ENCODE measurements around the gene PIK3AP1. TPM values are rescaled to one million over a fixed set of nuclear protein-coding genes. Genes with fewer than 3 reads are reported as not detected.

PIK3AP1 gene
- total RNA-seq, 1 experiment from 2014 or later = 1.7 TPM

- H3K27ac ChIP-seq (ENCODE audit: insufficient read length, low read depth, low read length) = no peak overlapping the region
- no peaks in the 10 kb centered on the region for H4K20me1 ChIP-seq (ENCODE audit: control insufficient read depth, insufficient read depth, insufficient read length)
- H4K5ac ChIP-seq (ENCODE audit: insufficient read length, low read depth, low read length) = no peak overlapping the region
- no peaks in the 10 kb centered on the region for H3K27me3 Mint-ChIP-seq (ENCODE audit: low read depth)
- no peak overlapping the region for H3K14ac ChIP-seq (ENCODE audit: insufficient read depth, low read length)
- H3K9me3 Mint-ChIP-seq = no peaks in the 10 kb centered on the region
- no peaks in the 10 kb centered on the region for H3K36me3 Mint-ChIP-seq (ENCODE audit: insufficient read depth in 1 of 3, low read depth in 3 of 3)
- no peak for TF ChIP-seq CTCF (conservative IDR thresholded peaks at IDR 0.05)
- H3K27me3 ChIP-seq (ENCODE audit: insufficient read depth, low read length) = no peaks in the 10 kb centered on the region
- no peak overlapping the region for H3K4me3 Mint-ChIP-seq
- H2AFZ ChIP-seq (ENCODE audit: low read length) = no peak overlapping the region
- peaks cover 7 to 11% of the 10 kb centered on the region in 2 experiments; a peak in 3 of 4 replicates for H3K4me1 Mint-ChIP-seq
- no peak overlapping the region for H2BK12ac ChIP-seq (ENCODE audit: insufficient read length, low read depth, low read length)
- no peaks in the 10 kb centered on the region for H3K79me1 ChIP-seq (ENCODE audit: insufficient read depth, low read depth, low read length, poor library complexity, severe bottlenecking)
- no peaks in the 10 kb centered on the region for H3K9me3 ChIP-seq (ENCODE audit: control insufficient read depth, low read depth, low read length)
- WGBS (ENCODE audit: extremely low coverage, insufficient read length, low lambda C conversion rate) = no CpG with 5 or more reads among the region's 2 CpGs
- no peak overlapping the region for H3K56ac ChIP-seq (ENCODE audit: insufficient read length, low read depth, low read length)
- H4K91ac ChIP-seq (ENCODE audit: insufficient read length, low read depth, low read length) = no peak overlapping the region
- no peak overlapping the region for H2BK20ac ChIP-seq (ENCODE audit: low read depth, low read length, poor library complexity, severe bottlenecking)
- H3K23me2 ChIP-seq (ENCODE audit: insufficient read length, low read depth, low read length, poor library complexity, severe bottlenecking) = no peaks in the 10 kb centered on the region
- H2BK15ac ChIP-seq (ENCODE audit: low read depth, low read length) = no peak overlapping the region
- no peak overlapping the region for H3K4me2 ChIP-seq (ENCODE audit: insufficient read depth, insufficient read length, low read length)
- no peak overlapping the region for H2BK120ac ChIP-seq (ENCODE audit: low read depth, low read length, poor library complexity, severe bottlenecking)
- H3T11ph ChIP-seq (ENCODE audit: low read length) = no peak overlapping the region
- no peak overlapping the region for H3K9ac ChIP-seq (ENCODE audit: extremely low read depth, insufficient read length, low read length)
- H3K79me2 ChIP-seq (ENCODE audit: insufficient read depth, low read length) = no peaks in the 10 kb centered on the region
- no peak overlapping the region for H3K18ac ChIP-seq (ENCODE audit: insufficient read length, low read depth, low read length)
- no peak for DNase-seq
- no peaks in the 10 kb centered on the region for H3K4me1 ChIP-seq (ENCODE audit: insufficient read depth, low read length)
- no peak overlapping the region for H3K23ac ChIP-seq (ENCODE audit: insufficient read length, low read depth, low read length)
- H3K4ac ChIP-seq (ENCODE audit: low read depth, low read length) = no peak overlapping the region
- H3K27ac Mint-ChIP-seq = no peak overlapping the region; a peak in 1 of 7 replicates
- H2AK5ac ChIP-seq (ENCODE audit: insufficient read length, low read length) = no peak overlapping the region
- H2BK5ac ChIP-seq (ENCODE audit: insufficient read length, low read length) = no peak overlapping the region
- no peak overlapping the region for H4K8ac ChIP-seq (replicated peaks; ENCODE audit: insufficient read length, low read depth, low read length)
These were observed 105.8 kb downstream of the PIK3AP1 start for GRCh38 chr10:96614515-96614914.

Data from H9 (cell line).